Measurements from ENCODE around the gene SPPL3.

GRCh38 chr12:120936197-120936596, 32.0 kb upstream of the SPPL3 start:
- TF ChIP-seq YY1 (IDR thresholded peaks at IDR 0.05; ENCODE audit: low read depth) (no peak), TAF1 (IDR thresholded peaks at IDR 0.05; ENCODE audit: low read depth) (no peak), RAD21 (IDR thresholded peaks at IDR 0.05; ENCODE audit: low read depth) (no peak), TEAD4 (IDR thresholded peaks at IDR 0.05) (no peak), EP300 (IDR thresholded peaks at IDR 0.05; ENCODE audit: borderline replicate concordance) (no peak), USF1 (IDR thresholded peaks at IDR 0.05) (no peak), ZBTB7A (IDR thresholded peaks at IDR 0.05; ENCODE audit: low read depth) (no peak), TCF12 (IDR thresholded peaks at IDR 0.05; ENCODE audit: low read depth) (no peak), EGR1 (IDR thresholded peaks at IDR 0.05) (no peak)
